PC-9 (cell line): ENCODE data around the gene CYBRD1. TPM values are rescaled to one million over a fixed set of nuclear protein-coding genes. Genes with fewer than 3 reads are reported as not detected.

Experiments
- BruUV-seq: library from RNA; stranded (reverse); fragments of 400-500 nt; replicated peaks from 2 replicates; lab custom pipeline; 2021; lab: Mats Ljungman, UMichigan
- CTCF ChIA-PET: fragments of 300-600 bp; sonication (Branson Sonifier 250); formaldehyde crosslinking; loops from one replicate; lab custom pipeline; 2022; ENCODE audit warnings: antibody characterized with exemption; lab: Charles Lee
- POLR2A ChIA-PET: fragments of 300-600 bp; sonication (Branson Sonifier 250); formaldehyde crosslinking; loops from one replicate; lab custom pipeline; 2022; ENCODE audit warnings: antibody characterized with exemption; ENCODE audit not compliant: unreplicated experiment; lab: Charles Lee
- DNase-seq, 2 experiments: peaks; one replicate each; pipeline versions ENCODE4 v3.0.0 to v3.0.0-alpha.2; 2015 to 2022; ENCODE audit warnings: mixed read lengths in 1 of 2
- H2AFZ ChIP-seq: fragments of 200-600 bp; sonication (generic); 2 replicates; pipeline ENCODE4 v1.8.1; 2017; ENCODE audit warnings: antibody characterized with exemption
- H3F3A ChIP-seq: fragments of 200-600 bp; sonication (generic); 2 replicates; pipeline ENCODE4 v1.8.1; 2017; ENCODE audit warnings: antibody characterized with exemption, mild to moderate bottlenecking, low read depth; ENCODE audit not compliant: insufficient read depth
- H3K27ac ChIP-seq: fragments of 200-600 bp; sonication (generic); 2 replicates; pipeline ENCODE4 v1.6.1; 2016; ENCODE audit warnings: mixed run types
- H3K27me3 ChIP-seq: fragments of 200-600 bp; sonication (generic); 2 replicates; pipeline ENCODE4 v1.6.1; 2016; ENCODE audit warnings: low read depth, mixed run types; ENCODE audit not compliant: insufficient read depth
- H3K36me3 ChIP-seq: fragments of 200-600 bp; sonication (generic); 2 replicates; pipeline ENCODE4 v1.6.1; 2016; ENCODE audit warnings: low read depth, mixed run types
- H3K4me1 ChIP-seq: fragments of 200-600 bp; sonication (generic); replicated peaks from 2 replicates; pipeline ENCODE4 v1.6.1; 2016; ENCODE audit warnings: mixed run types; ENCODE audit not compliant: insufficient read depth
- H3K4me2 ChIP-seq: fragments of 200-600 bp; sonication (generic); 2 replicates; pipeline ENCODE4 v1.6.1; 2017; ENCODE audit warnings: mixed run types
- H3K4me3 ChIP-seq: fragments of 200-600 bp; sonication (generic); 2 replicates; pipeline ENCODE4 v1.6.1; 2016; ENCODE audit warnings: mixed run types
- H3K79me2 ChIP-seq: fragments of 200-600 bp; sonication (generic); 2 replicates; pipeline ENCODE4 v1.6.1; 2017; ENCODE audit warnings: low read depth, mixed run types
- H3K9me2 ChIP-seq: fragments of 200-600 bp; sonication (generic); 2 replicates; pipeline ENCODE4 v1.8.1; 2017; ENCODE audit warnings: mild to moderate bottlenecking; ENCODE audit not compliant: insufficient read depth
- H3K9me3 ChIP-seq: fragments of 200-600 bp; sonication (generic); 2 replicates; pipeline ENCODE4 v1.8.1; 2016; ENCODE audit warnings: low read depth; ENCODE audit not compliant: insufficient read depth
- H4K20me1 ChIP-seq: fragments of 200-600 bp; sonication (generic); 2 replicates; pipeline ENCODE4 v1.8.1; 2017; ENCODE audit not compliant: insufficient read depth
- EZH2 ChIP-seq: fragments of 200-600 bp; sonication (generic); IDR thresholded peaks from 2 replicates; pipeline ENCODE4 v1.8.0; 2017; ENCODE audit warnings: antibody characterized with exemption, low read depth
- intact Hi-C: fragments of 100-400 bp; cut with micrococcal nuclease; formaldehyde crosslinking; loops from one replicate; pipeline ENCODE4 v1.10.0; 2022; ENCODE audit not compliant: unreplicated experiment
- total RNA-seq: library from RNA; stranded (reverse); gene quantifications from 2 replicates; pipeline ENCODE4 v1.2.3, GENCODE V29; 2021
- TF ChIP-seq, protein P1 (sequence below): fragments of 200-600 bp; sonication (generic); conservative IDR thresholded peaks from 2 replicates; pipeline ENCODE4 v1.6.1; 2017; ENCODE audit warnings: mixed run types, antibody characterized with exemption, mild to moderate bottlenecking, moderate library complexity

The CYBRD1 gene
- total RNA-seq, 1 experiment from 2014 or later, result 125 TPM

DNA sequence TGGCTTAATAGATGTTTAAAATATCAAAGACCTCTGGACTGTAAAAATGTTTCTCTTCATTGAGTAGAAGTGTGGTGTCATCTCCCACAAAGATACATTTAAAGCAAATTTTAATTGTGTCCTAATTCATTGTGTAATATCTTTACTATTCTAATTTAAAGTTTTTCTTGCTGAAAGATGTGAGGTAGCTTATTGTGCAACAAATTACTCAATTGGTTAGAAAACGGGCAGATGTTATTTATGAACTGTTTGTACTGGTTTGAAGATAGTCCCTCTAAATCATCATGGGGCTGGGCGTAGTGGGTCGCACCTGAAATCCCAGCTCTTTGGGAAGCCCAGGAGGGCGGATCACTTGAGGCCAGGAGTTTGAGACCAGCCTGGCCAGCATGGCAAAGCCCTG, 65.3 kb downstream of the CYBRD1 start:
- no peaks in the 10 kb centered on the region for H3K9me3 ChIP-seq
- no peaks in the 10 kb centered on the region for H4K20me1 ChIP-seq
- TF ChIP-seq EZH2, result no peak
- TF ChIP-seq, protein P1, sequence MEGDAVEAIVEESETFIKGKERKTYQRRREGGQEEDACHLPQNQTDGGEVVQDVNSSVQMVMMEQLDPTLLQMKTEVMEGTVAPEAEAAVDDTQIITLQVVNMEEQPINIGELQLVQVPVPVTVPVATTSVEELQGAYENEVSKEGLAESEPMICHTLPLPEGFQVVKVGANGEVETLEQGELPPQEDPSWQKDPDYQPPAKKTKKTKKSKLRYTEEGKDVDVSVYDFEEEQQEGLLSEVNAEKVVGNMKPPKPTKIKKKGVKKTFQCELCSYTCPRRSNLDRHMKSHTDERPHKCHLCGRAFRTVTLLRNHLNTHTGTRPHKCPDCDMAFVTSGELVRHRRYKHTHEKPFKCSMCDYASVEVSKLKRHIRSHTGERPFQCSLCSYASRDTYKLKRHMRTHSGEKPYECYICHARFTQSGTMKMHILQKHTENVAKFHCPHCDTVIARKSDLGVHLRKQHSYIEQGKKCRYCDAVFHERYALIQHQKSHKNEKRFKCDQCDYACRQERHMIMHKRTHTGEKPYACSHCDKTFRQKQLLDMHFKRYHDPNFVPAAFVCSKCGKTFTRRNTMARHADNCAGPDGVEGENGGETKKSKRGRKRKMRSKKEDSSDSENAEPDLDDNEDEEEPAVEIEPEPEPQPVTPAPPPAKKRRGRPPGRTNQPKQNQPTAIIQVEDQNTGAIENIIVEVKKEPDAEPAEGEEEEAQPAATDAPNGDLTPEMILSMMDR, result no peak
- no peaks in the 10 kb centered on the region for H3K79me2 ChIP-seq
- ChIA-PET POLR2A (no interaction called here), CTCF (no interaction called here)
- H3K27ac ChIP-seq, result no peak overlapping the region
- H2AFZ ChIP-seq, result no peak overlapping the region
- H3F3A ChIP-seq, result no peaks in the 10 kb centered on the region
- no TSS peak for BruUV-seq
- no peak for DNase-seq
- intact Hi-C loops, result no loop called here
- no peaks in the 10 kb centered on the region for H3K4me1 ChIP-seq
- H3K4me2 ChIP-seq, result no peak overlapping the region
- H3K36me3 ChIP-seq, result no peaks in the 10 kb centered on the region
- H3K27me3 ChIP-seq, result peaks cover 1% of the 10 kb centered on the region; the same call in 1 of the 2 replicates
- no peaks in the 10 kb centered on the region for H3K9me2 ChIP-seq
- no peak overlapping the region for H3K4me3 ChIP-seq

DNA sequence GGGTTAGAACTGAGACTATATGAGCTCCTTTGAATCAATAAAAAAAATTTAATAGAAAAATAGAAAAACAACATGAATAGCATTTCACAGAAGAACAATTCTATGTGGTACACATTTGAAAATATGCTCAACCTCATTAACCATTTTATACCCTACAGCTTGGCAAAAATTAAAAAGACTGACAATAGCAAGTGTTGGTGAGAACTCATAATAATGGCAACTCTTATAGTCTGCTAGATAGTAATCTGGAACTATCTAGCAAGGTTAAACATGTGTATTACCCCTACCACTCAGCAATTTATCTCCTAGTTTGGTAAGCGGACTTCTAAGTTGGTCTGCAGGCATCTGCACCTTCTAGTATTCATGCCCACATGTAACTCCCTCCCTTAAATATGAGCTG, 67.8 kb downstream of the CYBRD1 start:
- H3F3A ChIP-seq, result no peaks in the 10 kb centered on the region
- no peaks in the 10 kb centered on the region for H3K79me2 ChIP-seq
- no peaks in the 10 kb centered on the region for H3K36me3 ChIP-seq
- ChIA-PET CTCF (no interaction called here), POLR2A (interaction anchor here (0.6 kb wide), 1 partner anchor 790 kb away, joined by 3 read pairs; no protein-coding TSS in a partner anchor)
- DNase-seq, result no peak
- H3K9me2 ChIP-seq, result no peaks in the 10 kb centered on the region
- H3K9me3 ChIP-seq, result no peaks in the 10 kb centered on the region
- peaks cover 4% of the 10 kb centered on the region; the same call in 1 of the 2 replicates for H3K27me3 ChIP-seq
- H3K4me2 ChIP-seq, result no peak overlapping the region
- intact Hi-C loops, result no loop called here
- no peak overlapping the region for H3K27ac ChIP-seq
- H2AFZ ChIP-seq, result no peak overlapping the region
- no peak overlapping the region for H3K4me3 ChIP-seq
- TF ChIP-seq, protein P1, result no peak
- no peak for TF ChIP-seq EZH2
- H3K4me1 ChIP-seq, result no peaks in the 10 kb centered on the region
- BruUV-seq, result no TSS peak
- no peaks in the 10 kb centered on the region for H4K20me1 ChIP-seq

DNA sequence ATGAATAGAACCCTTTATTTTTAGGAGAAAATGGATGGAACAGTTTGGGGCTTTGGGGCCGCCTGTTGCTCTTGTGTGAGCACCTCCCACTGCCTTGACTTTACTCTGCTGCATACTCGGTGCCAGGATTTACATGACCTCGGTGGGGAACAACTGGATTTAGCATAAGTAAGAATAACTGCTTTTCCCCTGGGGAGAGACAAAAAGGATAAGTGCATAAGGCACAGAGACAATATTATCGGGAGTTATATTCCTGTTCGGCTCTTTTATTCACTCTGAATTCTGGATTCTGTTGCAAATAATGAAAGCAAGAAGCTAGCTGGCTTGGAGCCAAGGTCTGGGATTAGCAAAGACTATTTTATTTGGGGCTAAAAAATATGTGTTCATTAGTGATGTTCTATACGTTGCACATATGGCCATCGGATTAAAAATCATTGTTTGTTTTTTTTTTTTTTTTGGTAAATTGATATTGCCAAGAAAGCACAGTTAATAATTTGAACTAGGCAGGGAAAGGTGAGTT, 69.8 kb downstream of the CYBRD1 start:
- H4K20me1 ChIP-seq, result no peaks in the 10 kb centered on the region
- no peaks in the 10 kb centered on the region for H3K9me3 ChIP-seq
- POLR2A ChIA-PET, result no interaction called here
- H3K9me2 ChIP-seq, result no peaks in the 10 kb centered on the region
- no peak for DNase-seq
- peaks cover 4% of the 10 kb centered on the region; the same call in 1 of the 2 replicates for H3K27me3 ChIP-seq
- H2AFZ ChIP-seq, result no peak overlapping the region
- TF ChIP-seq, protein P1, result no peak
- TF ChIP-seq EZH2, result no peak
- H3K79me2 ChIP-seq, result no peaks in the 10 kb centered on the region
- H3K4me2 ChIP-seq, result no peak overlapping the region
- no peak overlapping the region for H3K4me3 ChIP-seq
- no TSS peak for BruUV-seq
- no peak overlapping the region for H3K27ac ChIP-seq
- CTCF ChIA-PET, result no interaction called here
- H3F3A ChIP-seq, result no peaks in the 10 kb centered on the region
- intact Hi-C loops, result no loop called here
- no peaks in the 10 kb centered on the region for H3K4me1 ChIP-seq
- H3K36me3 ChIP-seq, result no peaks in the 10 kb centered on the region
